ENCODE measurements around the gene POU2F3.

DNA sequence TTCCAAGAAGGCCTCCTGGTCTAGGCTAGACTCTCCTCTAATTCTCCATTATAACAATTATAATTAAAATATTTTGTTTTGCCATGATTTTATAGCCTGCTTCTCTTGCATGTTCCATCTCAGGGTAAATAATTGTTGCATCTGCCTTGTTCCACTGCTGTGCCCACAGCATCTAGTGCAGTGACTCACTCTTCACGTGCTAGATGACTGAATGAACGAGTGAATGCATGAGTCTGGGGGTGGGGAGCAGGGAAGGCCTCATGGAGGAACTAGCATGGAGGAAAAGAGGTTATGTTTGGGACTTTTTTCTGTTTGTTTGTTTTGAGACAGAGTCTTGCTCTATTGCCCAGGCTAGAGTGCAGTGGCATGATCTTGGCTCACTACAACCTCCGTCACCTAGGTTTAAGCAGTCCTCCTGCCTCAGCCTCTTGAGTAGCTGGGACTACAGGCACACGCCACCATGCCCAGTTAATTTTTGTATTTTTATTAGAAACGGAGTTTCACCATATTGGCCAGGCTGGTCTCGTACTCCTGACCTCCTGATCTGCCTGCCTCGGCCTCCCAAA is 34.3 kb upstream of the POU2F3 start:
- TF ChIP-seq, protein P1, sequence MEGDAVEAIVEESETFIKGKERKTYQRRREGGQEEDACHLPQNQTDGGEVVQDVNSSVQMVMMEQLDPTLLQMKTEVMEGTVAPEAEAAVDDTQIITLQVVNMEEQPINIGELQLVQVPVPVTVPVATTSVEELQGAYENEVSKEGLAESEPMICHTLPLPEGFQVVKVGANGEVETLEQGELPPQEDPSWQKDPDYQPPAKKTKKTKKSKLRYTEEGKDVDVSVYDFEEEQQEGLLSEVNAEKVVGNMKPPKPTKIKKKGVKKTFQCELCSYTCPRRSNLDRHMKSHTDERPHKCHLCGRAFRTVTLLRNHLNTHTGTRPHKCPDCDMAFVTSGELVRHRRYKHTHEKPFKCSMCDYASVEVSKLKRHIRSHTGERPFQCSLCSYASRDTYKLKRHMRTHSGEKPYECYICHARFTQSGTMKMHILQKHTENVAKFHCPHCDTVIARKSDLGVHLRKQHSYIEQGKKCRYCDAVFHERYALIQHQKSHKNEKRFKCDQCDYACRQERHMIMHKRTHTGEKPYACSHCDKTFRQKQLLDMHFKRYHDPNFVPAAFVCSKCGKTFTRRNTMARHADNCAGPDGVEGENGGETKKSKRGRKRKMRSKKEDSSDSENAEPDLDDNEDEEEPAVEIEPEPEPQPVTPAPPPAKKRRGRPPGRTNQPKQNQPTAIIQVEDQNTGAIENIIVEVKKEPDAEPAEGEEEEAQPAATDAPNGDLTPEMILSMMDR (tag by site-specific recombination; IDR thresholded peaks at IDR 0.05) = no peak
- TF ChIP-seq, protein P2, sequence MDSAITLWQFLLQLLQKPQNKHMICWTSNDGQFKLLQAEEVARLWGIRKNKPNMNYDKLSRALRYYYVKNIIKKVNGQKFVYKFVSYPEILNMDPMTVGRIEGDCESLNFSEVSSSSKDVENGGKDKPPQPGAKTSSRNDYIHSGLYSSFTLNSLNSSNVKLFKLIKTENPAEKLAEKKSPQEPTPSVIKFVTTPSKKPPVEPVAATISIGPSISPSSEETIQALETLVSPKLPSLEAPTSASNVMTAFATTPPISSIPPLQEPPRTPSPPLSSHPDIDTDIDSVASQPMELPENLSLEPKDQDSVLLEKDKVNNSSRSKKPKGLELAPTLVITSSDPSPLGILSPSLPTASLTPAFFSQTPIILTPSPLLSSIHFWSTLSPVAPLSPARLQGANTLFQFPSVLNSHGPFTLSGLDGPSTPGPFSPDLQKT (IDR thresholded peaks at IDR 0.05; ENCODE audit: borderline replicate concordance, low read depth, low read length) = no peak
- no peak for TF ChIP-seq ZNF529 (tag by site-specific recombination; IDR thresholded peaks at IDR 0.05; ENCODE audit: insufficient replicate concordance)
- no peak for TF ChIP-seq ZNF654 (tag by site-specific recombination; IDR thresholded peaks at IDR 0.05; ENCODE audit: low read depth)
- TF ChIP-seq ZNF549 (tag by site-specific recombination; IDR thresholded peaks at IDR 0.05) = no peak
- no peak for TF ChIP-seq KLF16 (tag by site-specific recombination; IDR thresholded peaks at IDR 0.05)
